SJCRH30 (cell line): ENCODE measurements around the gene POU2AF2. TPM values are rescaled to one million over a fixed set of nuclear protein-coding genes. Genes with fewer than 3 reads are reported as not detected.
A peak's percentile ranks its signal among the peaks of the same experiment; 100 is the strongest.
"Not testable (repeated sequence)": the region's sequence is repeated elsewhere in the genome, so short reads cannot be mapped to it uniquely, and the experiment has no call there.

Experiments
- DNase-seq, 2 experiments: peaks; one replicate each; pipeline ENCODE4 v3.0.0-alpha.2; 2015 to 2020
- H3K27ac ChIP-seq: fragments of 250-450 bp; sonication (Bioruptor Pico); 2 replicates; pipeline ENCODE4 v1.5.1; 2020; ENCODE audit warnings: mild to moderate bottlenecking, moderate library complexity
- H3K27me3 ChIP-seq: fragments of 250-450 bp; sonication (Bioruptor Pico); 2 replicates; pipeline ENCODE4 v1.5.1; 2020; ENCODE audit warnings: mild to moderate bottlenecking, moderate library complexity
- H3K36me3 ChIP-seq: fragments of 250-450 bp; sonication (Bioruptor Pico); 2 replicates; pipeline ENCODE4 v1.5.1; 2020; ENCODE audit warnings: mild to moderate bottlenecking, moderate library complexity
- H3K4me1 ChIP-seq: fragments of 250-450 bp; sonication (Bioruptor Pico); 2 replicates; pipeline ENCODE4 v1.5.1; 2020; ENCODE audit warnings: mild to moderate bottlenecking, moderate library complexity
- H3K4me3 ChIP-seq: fragments of 250-450 bp; sonication (Bioruptor Pico); 2 replicates; pipeline ENCODE4 v1.5.1; 2020; ENCODE audit warnings: mild to moderate bottlenecking, moderate library complexity
- H3K9me3 ChIP-seq: fragments of 250-450 bp; sonication (Bioruptor Pico); replicated peaks from 2 replicates; pipeline ENCODE4 v1.5.1; 2020; ENCODE audit warnings: mild to moderate bottlenecking, moderate library complexity
- total RNA-seq: library from RNA; depleted of rRNA; stranded (reverse); fragments of >200 nt; shearing (Covaris generic); gene quantifications from 2 replicates; pipeline ENCODE4 v1.2.3, GENCODE V29; 2014

Gene POU2AF2
- total RNA-seq, 1 experiment from 2014 or later, result not detected

GRCh38 chr11:111303461-111303860, 57.9 kb downstream of the POU2AF2 start:
- H3K27ac ChIP-seq, result no peak overlapping the region
- no peak for DNase-seq
- no peaks in the 10 kb centered on the region for H3K27me3 ChIP-seq
- H3K4me1 ChIP-seq, result 0 out of 2 replicates have a peak, but pooled peaks cover 3% of the 10 kb centered on the region
- H3K4me3 ChIP-seq, result no peak overlapping the region
- no peaks in the 10 kb centered on the region for H3K36me3 ChIP-seq
- no peaks in the 10 kb centered on the region for H3K9me3 ChIP-seq

DNA sequence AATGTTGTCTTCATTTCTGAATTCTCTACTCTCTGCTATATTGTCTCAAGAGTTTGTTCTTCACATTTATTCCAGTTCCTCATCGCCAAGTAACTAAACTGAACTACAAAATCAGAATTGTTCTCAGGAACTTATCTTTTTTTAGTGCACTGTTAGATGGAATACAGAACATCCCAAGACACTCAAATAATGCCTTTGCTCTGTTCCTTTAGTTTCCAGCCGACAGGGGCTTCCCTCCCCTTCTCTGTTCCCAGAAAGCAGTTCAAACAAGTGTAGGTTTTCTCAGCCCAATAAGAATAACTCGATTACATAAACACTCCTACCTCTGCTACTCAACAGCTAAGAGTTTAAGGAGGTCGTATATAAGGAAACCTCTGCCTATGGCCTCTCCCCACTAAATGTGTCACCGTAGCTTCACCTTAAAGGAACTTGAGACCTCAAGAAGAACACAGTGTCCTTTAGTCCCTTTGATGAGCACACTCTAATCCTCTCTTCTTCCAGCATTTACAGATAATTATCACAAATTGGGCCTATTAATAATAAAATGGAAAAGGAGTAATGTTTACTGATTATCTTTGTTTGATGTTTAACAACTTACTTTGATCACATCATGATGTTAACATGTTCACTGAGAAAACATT, 59.8 kb downstream of the POU2AF2 start:
- no peaks in the 10 kb centered on the region for H3K27me3 ChIP-seq
- no peak for DNase-seq
- H3K4me3 ChIP-seq, result no peak overlapping the region
- no peaks in the 10 kb centered on the region for H3K36me3 ChIP-seq
- H3K4me1 ChIP-seq, result 0 out of 2 replicates have a peak, but pooled peaks cover 3% of the 10 kb centered on the region
- H3K9me3 ChIP-seq, result no peaks in the 10 kb centered on the region
- no peak overlapping the region for H3K27ac ChIP-seq

- H3K36me3 ChIP-seq, result no peaks in the 10 kb centered on the region
- no peaks in the 10 kb centered on the region for H3K9me3 ChIP-seq
- H3K4me1 ChIP-seq, result 0 out of 2 replicates have a peak, but pooled peaks cover 3% of the 10 kb centered on the region
- no peak overlapping the region for H3K4me3 ChIP-seq
- no peak overlapping the region for H3K27ac ChIP-seq
- no peak for DNase-seq
- no peaks in the 10 kb centered on the region for H3K27me3 ChIP-seq
These were observed 60.4 kb downstream of the POU2AF2 start for GRCh38 chr11:111305876-111306275.

DNA sequence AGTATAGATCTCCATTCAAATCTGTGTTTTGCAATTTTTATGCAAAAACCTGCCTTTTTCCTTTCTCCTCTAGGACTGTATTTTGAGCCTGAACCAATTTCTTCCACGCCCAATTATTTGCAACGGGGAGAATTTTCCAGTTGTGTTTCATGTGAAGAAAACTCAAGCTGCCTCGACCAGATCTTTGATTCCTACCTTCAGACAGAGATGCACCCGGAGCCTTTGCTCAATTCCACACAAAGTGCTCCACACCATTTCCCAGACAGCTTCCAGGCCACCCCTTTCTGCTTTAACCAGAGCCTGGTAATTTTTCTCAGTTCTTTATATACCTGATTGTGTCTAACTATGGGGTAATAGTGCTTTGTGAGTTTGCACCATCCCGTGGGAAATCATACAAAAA, 60.8 kb downstream of the POU2AF2 start:
- Histone ChIP-seq H3K27ac (no peak overlapping the region), H3K36me3 (no peaks in the 10 kb centered on the region), H3K4me3 (no peak overlapping the region), H3K9me3 (no peaks in the 10 kb centered on the region), H3K27me3 (no peaks in the 10 kb centered on the region), H3K4me1 (0 out of 2 replicates have a peak, but pooled peaks cover 3% of the 10 kb centered on the region)
- DNase-seq, result no peak

GRCh38 chr11:111307472-111308108, 62.1 kb downstream of the POU2AF2 start:
- Histone ChIP-seq H3K27me3 (no peaks in the 10 kb centered on the region), H3K27ac (no peak overlapping the region), H3K4me3 (no peak overlapping the region), H3K4me1 (0 out of 2 replicates have a peak, but pooled peaks cover 3% of the 10 kb centered on the region), H3K36me3 (no peaks in the 10 kb centered on the region), H3K9me3 (no peaks in the 10 kb centered on the region)
- DNase-seq, result no peak

- Histone ChIP-seq H3K9me3 (no peaks in the 10 kb centered on the region), H3K4me1 (0 out of 2 replicates have a peak, but pooled peaks cover 3% of the 10 kb centered on the region), H3K27ac (no peak overlapping the region), H3K4me3 (no peak overlapping the region), H3K36me3 (no peaks in the 10 kb centered on the region), H3K27me3 (no peaks in the 10 kb centered on the region)
- DNase-seq, result peak; percentile 52 to 62
These were observed 62.6 kb downstream of the POU2AF2 start for GRCh38 chr11:111308140-111308539.

GRCh38 chr11:111309215-111309915, 63.8 kb downstream of the POU2AF2 start:
- H3K27me3 ChIP-seq, result no peaks in the 10 kb centered on the region
- H3K4me3 ChIP-seq, result no peak overlapping the region

GRCh38 chr11:111310088-111310487, 64.6 kb downstream of the POU2AF2 start:
- H3K27me3 ChIP-seq, result no peaks in the 10 kb centered on the region
- H3K9me3 ChIP-seq, result no peaks in the 10 kb centered on the region
- H3K36me3 ChIP-seq, result no peaks in the 10 kb centered on the region
- 0 out of 2 replicates have a peak, but pooled peaks cover 3% of the 10 kb centered on the region for H3K4me1 ChIP-seq
- H3K4me3 ChIP-seq, result no peak overlapping the region
- H3K27ac ChIP-seq, result no peak overlapping the region
- peak in 1 of 2 experiments; percentile 15 for DNase-seq

More at GRCh38 chr11:111309215-111309915, 63.8 kb downstream of the POU2AF2 start:
- DNase-seq, result no peak
- 0 out of 2 replicates have a peak, but pooled peaks cover 3% of the 10 kb centered on the region for H3K4me1 ChIP-seq
- no peaks in the 10 kb centered on the region for H3K9me3 ChIP-seq
- H3K36me3 ChIP-seq, result no peaks in the 10 kb centered on the region
- no peak overlapping the region for H3K27ac ChIP-seq

DNA sequence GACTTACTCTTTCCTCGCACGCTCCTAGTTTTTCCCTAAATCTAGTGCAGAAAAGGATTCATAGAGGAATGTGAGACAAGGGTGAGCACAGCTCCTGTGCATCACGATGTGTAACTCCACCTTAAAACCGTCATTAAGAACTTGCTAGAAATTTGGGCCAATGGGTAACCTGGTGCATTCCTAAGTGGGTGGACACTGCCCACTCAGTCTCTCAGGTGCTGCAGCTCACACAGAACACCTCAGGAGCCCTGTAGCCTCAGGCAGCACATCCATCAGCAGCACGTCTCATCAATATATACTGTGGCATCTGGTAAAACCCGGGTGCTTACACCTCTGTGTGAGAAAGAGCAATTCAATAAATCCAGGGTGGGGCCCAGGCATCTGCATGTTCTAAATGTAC, 65.2 kb downstream of the POU2AF2 start:
- Histone ChIP-seq H3K27ac (no peak overlapping the region), H3K9me3 (no peaks in the 10 kb centered on the region), H3K4me3 (no peak overlapping the region), H3K36me3 (no peaks in the 10 kb centered on the region), H3K4me1 (0 out of 2 replicates have a peak, but pooled peaks cover 3% of the 10 kb centered on the region), H3K27me3 (no peaks in the 10 kb centered on the region)
- no peak for DNase-seq

DNA sequence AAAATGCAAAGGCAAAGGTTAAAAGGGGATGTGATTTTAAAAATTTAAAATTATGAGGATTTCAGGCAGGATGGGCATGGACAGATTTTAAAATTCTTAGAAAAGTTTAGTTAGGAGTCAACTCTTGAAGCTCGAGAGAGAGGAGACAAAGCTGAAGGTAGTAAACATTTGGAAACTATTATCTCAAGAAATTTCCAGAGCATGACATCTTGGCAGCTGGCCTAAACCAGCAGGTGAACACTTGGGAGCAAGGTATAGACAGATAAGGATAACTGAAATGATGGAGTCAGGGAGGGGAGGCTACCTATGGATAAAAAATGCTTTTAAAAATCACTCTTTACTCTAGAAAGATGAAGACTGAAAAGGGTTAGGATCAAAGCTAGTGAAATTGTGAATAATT, 66.6 kb downstream of the POU2AF2 start:
- Histone ChIP-seq H3K4me1 (0 out of 2 replicates have a peak, but pooled peaks cover 3% of the 10 kb centered on the region), H3K9me3 (no peaks in the 10 kb centered on the region), H3K36me3 (no peaks in the 10 kb centered on the region), H3K4me3 (no peak overlapping the region), H3K27me3 (no peaks in the 10 kb centered on the region), H3K27ac (no peak overlapping the region)
- DNase-seq, result no peak

DNA sequence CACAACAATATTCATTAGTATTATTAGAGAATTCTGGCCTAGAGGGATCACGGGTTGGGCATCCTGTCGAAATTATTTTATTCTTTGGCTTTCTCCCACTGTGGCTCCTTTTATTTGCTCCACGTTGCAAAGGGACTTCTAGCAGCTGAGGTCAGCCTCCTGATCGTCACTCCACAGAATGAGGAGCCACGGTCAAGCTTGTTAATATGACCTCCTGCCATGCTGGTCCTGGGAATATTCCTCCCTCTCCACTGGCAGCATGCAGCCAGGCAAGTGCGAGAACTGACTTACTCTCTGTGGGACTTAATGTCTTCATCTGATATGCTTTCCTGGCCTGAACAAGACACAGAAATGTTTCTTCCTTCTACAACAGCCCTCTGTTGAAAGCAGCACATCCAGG, 73.8 kb downstream of the POU2AF2 start:
- H3K4me1 ChIP-seq, result no peaks in the 10 kb centered on the region
- no peaks in the 10 kb centered on the region for H3K9me3 ChIP-seq
- H3K36me3 ChIP-seq, result no peaks in the 10 kb centered on the region
- H3K4me3 ChIP-seq, result no peak overlapping the region
- no peaks in the 10 kb centered on the region for H3K27me3 ChIP-seq
- no peak overlapping the region for H3K27ac ChIP-seq
- DNase-seq, result no peak

GRCh38 chr11:111320199-111320598, 74.7 kb downstream of the POU2AF2 start:
- not testable (repeated sequence) for H3K4me1 ChIP-seq, H3K36me3 ChIP-seq, H3K9me3 ChIP-seq, H3K27ac ChIP-seq, H3K27me3 ChIP-seq, H3K4me3 ChIP-seq, DNase-seq

DNA sequence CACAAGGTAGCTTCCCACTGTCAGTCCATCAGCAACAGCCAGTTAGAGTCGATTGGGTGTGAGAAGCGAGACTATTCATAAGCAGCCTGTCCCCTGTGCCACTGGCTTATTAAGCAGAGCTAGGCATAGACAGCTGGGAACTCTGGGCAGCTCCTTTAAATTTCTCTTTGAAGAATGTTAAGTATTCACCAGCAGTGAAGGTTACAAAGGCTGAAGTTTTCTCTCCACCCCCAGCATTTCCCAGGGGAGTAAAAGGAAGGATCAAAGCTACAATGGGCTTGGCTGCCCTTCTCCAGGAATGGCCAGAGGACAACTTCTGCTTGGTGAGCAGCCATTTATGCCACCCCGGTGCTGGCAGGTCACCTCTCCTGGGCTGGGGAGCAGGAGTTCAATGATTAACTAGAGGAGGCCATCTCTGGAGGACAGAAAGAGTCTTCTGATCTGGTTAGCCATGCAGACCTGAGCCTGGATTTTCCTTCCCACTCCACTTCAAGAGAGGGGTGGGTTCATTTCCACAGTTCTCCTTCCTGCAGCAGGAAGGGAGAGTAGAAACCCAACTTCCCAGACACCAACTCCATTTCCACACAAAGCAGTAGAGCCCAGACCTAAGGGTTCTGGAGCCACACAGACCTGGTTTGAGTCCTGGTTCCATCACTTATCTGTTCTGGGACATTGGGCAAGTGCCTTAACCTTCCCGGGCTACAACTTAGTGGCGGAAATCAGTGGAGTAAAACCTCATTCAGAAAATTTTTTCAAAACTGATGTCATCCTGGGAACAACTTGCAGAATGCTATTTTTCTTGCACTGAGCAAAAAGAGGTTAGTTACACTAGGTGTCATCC, 75.4 kb downstream of the POU2AF2 start:
- Histone ChIP-seq H3K9me3 (no peaks in the 10 kb centered on the region), H3K36me3 (no peaks in the 10 kb centered on the region), H3K27me3 (no peaks in the 10 kb centered on the region), H3K4me1 (no peaks in the 10 kb centered on the region), H3K27ac (no peak overlapping the region), H3K4me3 (no peak overlapping the region)
- no peak for DNase-seq

DNA sequence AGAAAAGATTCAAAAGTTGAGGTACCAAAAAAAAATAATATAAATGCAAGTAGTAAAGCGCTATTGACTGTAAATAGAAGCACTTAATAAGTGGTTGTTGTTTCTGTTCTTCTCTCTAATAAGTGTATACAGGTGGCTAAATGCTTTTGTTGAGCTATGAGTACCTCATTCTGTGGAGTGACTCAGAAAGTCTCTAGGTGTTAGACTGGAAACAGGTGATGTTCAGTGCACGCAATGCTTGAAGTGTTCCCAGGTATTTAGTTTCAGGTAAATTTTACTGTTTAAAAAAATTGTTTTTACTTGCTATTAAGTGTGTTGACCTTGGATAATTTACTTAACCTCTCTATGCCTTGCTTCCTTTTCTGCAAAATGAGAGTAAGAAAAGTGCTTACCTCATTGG, 77.0 kb downstream of the POU2AF2 start:
- no peak overlapping the region for H3K4me3 ChIP-seq
- H3K36me3 ChIP-seq, result no peaks in the 10 kb centered on the region
- no peak overlapping the region for H3K27ac ChIP-seq
- no peaks in the 10 kb centered on the region for H3K9me3 ChIP-seq
- no peaks in the 10 kb centered on the region for H3K27me3 ChIP-seq
- H3K4me1 ChIP-seq, result no peaks in the 10 kb centered on the region
- no peak for DNase-seq
